DOHH2 (cell line): ENCODE results near the gene LPIN3.

ENCODE experiments used
- H3F3A ChIP-seq: fragments of 200-600 bp; sonication (generic), shearing (Covaris generic); 2 replicates; pipeline ENCODE4 v1.6.0; 2016; ENCODE audit warnings: antibody characterized with exemption, mild to moderate bottlenecking; ENCODE audit not compliant: control insufficient read depth, insufficient read depth
- H3K27ac ChIP-seq: fragments of 200-600 bp; sonication (generic); 2 replicates; pipeline ENCODE4 v1.5.1; 2014; ENCODE audit warnings: low read depth, mild to moderate bottlenecking, low read length, moderate library complexity
- H3K27me3 ChIP-seq: fragments of 200-600 bp; sonication (generic); 2 replicates; pipeline ENCODE4 v1.6.1; 2014; ENCODE audit warnings: mild to moderate bottlenecking, low read length, mixed read lengths; ENCODE audit not compliant: control insufficient read depth
- H3K36me3 ChIP-seq: fragments of 200-600 bp; sonication (generic); 2 replicates; pipeline ENCODE4 v1.6.1; 2014; ENCODE audit warnings: mild to moderate bottlenecking, low read length, moderate library complexity, mixed read lengths; ENCODE audit not compliant: control insufficient read depth
- H3K4me1 ChIP-seq: fragments of 200-600 bp; sonication (generic); 2 replicates; pipeline ENCODE4 v1.6.1; 2014; ENCODE audit warnings: mild to moderate bottlenecking, low read length, mixed read lengths; ENCODE audit not compliant: control insufficient read depth
- H3K4me2 ChIP-seq: fragments of 200-600 bp; sonication (generic); 2 replicates; pipeline ENCODE4 v1.6.0; 2014; ENCODE audit warnings: mild to moderate bottlenecking, low read length, moderate library complexity
- H3K4me3 ChIP-seq: fragments of 200-600 bp; sonication (generic); 2 replicates; pipeline ENCODE4 v1.5.1; 2014; ENCODE audit warnings: mild to moderate bottlenecking, low read length, mixed read lengths
- H3K79me2 ChIP-seq: fragments of 200-600 bp; sonication (generic); 2 replicates; pipeline ENCODE4 v1.6.1; 2014; ENCODE audit warnings: mild to moderate bottlenecking, low read length, mixed read lengths; ENCODE audit not compliant: control insufficient read depth
- H3K9me2 ChIP-seq: fragments of 200-600 bp; sonication (generic); replicated peaks from 2 replicates; pipeline ENCODE4 v1.6.1; 2014; ENCODE audit warnings: mild to moderate bottlenecking, low read length, mixed read lengths; ENCODE audit not compliant: control insufficient read depth
- H3K9me3 ChIP-seq: fragments of 200-600 bp; sonication (generic); 2 replicates; pipeline ENCODE4 v1.6.1; 2014; ENCODE audit warnings: antibody characterized with exemption, low read length, mixed read lengths; ENCODE audit not compliant: control insufficient read depth, insufficient read depth
- H4K20me1 ChIP-seq: fragments of 200-600 bp; sonication (generic); 2 replicates; pipeline ENCODE4 v1.6.0; 2014; ENCODE audit warnings: low read depth, mild to moderate bottlenecking, antibody characterized with exemption, low read length, moderate library complexity; ENCODE audit not compliant: control insufficient read depth, insufficient read depth
- CTCF ChIP-seq: fragments of 200-600 bp; sonication (generic); IDR thresholded peaks from one replicate; pipeline ENCODE4 v1.5.1; 2014; ENCODE audit warnings: antibody characterized with exemption, mild to moderate bottlenecking, low read depth, low read length; ENCODE audit not compliant: poor library complexity, severe bottlenecking
- EZH2phosphoT487 ChIP-seq: fragments of 200-600 bp; sonication (generic); IDR thresholded peaks from 2 replicates; pipeline ENCODE4 v1.6.1; 2017; ENCODE audit warnings: borderline replicate concordance, mild to moderate bottlenecking, antibody characterized with exemption, low read length, moderate library complexity, mixed read lengths

The LPIN3 gene

GRCh38 chr20:41364236-41364855 lies 23.7 kb downstream of the LPIN3 start:
- H3K4me2 ChIP-seq, result no peak overlapping the region
- no peak overlapping the region for H3K4me3 ChIP-seq
- no peaks in the 10 kb centered on the region for H3K9me2 ChIP-seq
- no peak overlapping the region for H3K27ac ChIP-seq
- H3K27me3 ChIP-seq, result no peaks in the 10 kb centered on the region
- H3K4me1 ChIP-seq, result no peaks in the 10 kb centered on the region
- H3K9me3 ChIP-seq, result no peaks in the 10 kb centered on the region
- H3F3A ChIP-seq, result no peaks in the 10 kb centered on the region
- H3K79me2 ChIP-seq, result no peaks in the 10 kb centered on the region
- no peak for TF ChIP-seq EZH2phosphoT487
- TF ChIP-seq CTCF, result no peak
- no peaks in the 10 kb centered on the region for H4K20me1 ChIP-seq
- no peaks in the 10 kb centered on the region for H3K36me3 ChIP-seq

GRCh38 chr20:41364967-41365765 lies 24.5 kb downstream of the LPIN3 start:
- no peaks in the 10 kb centered on the region for H3K9me3 ChIP-seq
- no peaks in the 10 kb centered on the region for H4K20me1 ChIP-seq
- H3K4me2 ChIP-seq, result no peak overlapping the region
- H3K4me3 ChIP-seq, result no peak overlapping the region
- H3K36me3 ChIP-seq, result no peaks in the 10 kb centered on the region
- no peaks in the 10 kb centered on the region for H3K27me3 ChIP-seq
- H3K79me2 ChIP-seq, result no peaks in the 10 kb centered on the region
- no peaks in the 10 kb centered on the region for H3K4me1 ChIP-seq
- no peaks in the 10 kb centered on the region for H3K9me2 ChIP-seq
- no peaks in the 10 kb centered on the region for H3F3A ChIP-seq
- no peak overlapping the region for H3K27ac ChIP-seq
- TF ChIP-seq EZH2phosphoT487 (no peak), CTCF (no peak)

- TF ChIP-seq CTCF (no peak), EZH2phosphoT487 (no peak)
- Histone ChIP-seq H3F3A (no peaks in the 10 kb centered on the region), H4K20me1 (no peaks in the 10 kb centered on the region), H3K4me3 (no peak overlapping the region), H3K4me1 (no peaks in the 10 kb centered on the region), H3K79me2 (no peaks in the 10 kb centered on the region), H3K9me2 (no peaks in the 10 kb centered on the region), H3K4me2 (no peak overlapping the region), H3K27me3 (no peaks in the 10 kb centered on the region), H3K9me3 (0 out of 2 replicates have a peak, but pooled peaks cover 1% of the 10 kb centered on the region), H3K27ac (no peak overlapping the region), H3K36me3 (no peaks in the 10 kb centered on the region)
These were observed 25.3 kb downstream of the LPIN3 start for GRCh38 chr20:41365777-41366545.
